LNCAP (cell line): ENCODE results near the gene LDB3.

Experiments used
- TF ChIP-seq, protein P1 (sequence below): fragments of 450-650 bp; IDR thresholded peaks from 2 replicates; pipeline ENCODE4 v1.5.1; 2017; ENCODE audit warnings: mild to moderate bottlenecking

The LDB3 gene

DNA sequence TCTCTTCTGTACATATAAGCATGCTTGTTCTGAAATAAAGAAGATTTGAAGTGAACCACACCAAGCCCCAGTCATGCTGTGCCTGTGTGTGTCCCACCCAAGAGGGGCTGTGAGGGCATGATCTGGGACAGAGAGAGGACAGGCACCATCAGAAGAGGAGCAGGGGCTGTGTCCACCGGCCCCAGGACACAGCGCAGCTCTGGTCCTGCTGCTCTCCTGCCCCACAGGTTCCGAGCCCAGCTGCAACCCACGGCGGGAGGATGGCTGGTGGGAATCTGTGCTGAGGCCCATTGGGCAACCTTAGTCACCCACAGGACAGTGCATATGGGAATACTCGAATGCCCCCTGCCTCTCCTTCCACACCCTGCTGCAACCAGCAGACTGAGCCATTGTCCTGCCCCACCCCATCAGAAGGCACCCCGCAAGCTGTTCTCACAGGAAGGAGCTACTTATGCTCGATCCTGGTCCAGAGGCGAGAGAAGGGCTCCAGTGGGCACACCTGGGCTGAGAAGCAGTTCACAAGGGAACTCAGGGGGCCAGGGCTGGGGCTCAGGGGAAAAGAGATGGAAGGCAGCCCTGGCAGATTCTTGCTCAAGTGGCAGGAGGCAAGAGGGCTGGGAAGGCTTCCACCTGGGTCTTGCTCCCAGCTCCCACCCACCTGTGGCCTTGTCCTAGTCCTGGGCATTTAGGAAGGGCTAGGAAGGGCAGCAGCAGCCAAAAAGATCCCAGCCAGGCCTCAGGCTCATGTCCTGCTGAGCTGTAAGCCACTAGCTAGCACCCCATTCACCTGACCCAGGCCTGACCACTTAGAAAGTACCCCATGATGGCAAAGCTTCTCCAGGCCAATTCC, 31.9 kb downstream of the LDB3 start:
- TF ChIP-seq, protein P1, sequence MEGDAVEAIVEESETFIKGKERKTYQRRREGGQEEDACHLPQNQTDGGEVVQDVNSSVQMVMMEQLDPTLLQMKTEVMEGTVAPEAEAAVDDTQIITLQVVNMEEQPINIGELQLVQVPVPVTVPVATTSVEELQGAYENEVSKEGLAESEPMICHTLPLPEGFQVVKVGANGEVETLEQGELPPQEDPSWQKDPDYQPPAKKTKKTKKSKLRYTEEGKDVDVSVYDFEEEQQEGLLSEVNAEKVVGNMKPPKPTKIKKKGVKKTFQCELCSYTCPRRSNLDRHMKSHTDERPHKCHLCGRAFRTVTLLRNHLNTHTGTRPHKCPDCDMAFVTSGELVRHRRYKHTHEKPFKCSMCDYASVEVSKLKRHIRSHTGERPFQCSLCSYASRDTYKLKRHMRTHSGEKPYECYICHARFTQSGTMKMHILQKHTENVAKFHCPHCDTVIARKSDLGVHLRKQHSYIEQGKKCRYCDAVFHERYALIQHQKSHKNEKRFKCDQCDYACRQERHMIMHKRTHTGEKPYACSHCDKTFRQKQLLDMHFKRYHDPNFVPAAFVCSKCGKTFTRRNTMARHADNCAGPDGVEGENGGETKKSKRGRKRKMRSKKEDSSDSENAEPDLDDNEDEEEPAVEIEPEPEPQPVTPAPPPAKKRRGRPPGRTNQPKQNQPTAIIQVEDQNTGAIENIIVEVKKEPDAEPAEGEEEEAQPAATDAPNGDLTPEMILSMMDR, result no peak

DNA sequence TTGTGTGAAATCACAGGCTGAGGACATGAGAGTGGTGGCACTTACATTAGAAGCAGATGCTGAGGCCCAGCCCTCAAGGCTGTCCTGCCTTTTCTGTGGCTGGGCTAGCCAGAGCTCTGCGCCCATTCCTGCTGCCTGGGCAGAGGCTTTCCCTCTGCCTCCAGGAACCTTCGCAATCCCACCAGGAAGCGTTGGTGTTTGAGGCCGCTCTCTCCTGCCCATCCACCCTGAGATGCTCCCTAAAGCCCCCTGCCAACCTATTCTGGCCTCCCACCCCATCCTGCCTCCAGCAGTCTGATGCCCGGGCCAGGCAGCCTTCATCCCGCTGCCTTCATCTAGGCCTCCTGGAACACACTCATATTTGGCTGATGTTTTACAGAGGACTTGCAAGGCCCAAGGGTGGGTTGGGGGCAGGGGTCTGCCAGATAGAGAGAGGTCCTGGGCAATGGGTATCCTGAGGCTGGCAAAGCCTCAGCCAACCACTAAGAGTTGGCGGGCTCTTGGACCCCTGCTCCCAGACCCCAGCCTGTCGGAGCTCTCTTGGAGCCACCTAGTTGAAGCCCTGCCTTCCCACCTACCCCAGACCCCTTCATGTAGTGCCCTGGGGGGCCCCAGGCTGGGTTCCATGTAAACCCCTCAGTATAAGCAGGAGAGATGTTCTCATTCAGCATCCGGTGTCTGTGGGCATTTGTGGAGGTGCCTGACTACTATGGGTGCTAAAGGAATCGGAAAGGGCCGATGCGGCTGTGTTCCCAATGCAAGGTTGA, 32.7 kb downstream of the LDB3 start:
- TF ChIP-seq, protein P1, result no peak

DNA sequence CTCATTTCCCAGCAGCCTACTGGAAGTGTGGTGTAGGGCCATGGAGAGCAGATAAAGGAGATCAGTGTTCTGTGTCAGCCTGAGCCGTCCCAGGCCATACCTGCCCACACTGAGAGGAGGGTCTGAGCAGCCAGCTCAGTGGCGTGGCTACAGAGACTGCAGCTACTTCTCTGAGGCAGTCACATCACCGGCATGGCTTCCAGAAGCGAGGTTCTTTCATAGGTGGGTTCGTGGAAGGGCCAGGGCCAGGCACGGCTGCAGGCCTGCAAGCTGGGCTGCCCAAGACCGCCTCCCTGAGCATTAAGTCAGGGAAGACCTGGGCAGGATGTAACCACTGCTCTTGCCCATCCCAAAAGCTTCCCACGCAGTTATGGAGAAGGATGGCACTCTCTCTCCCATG, 34.9 kb downstream of the LDB3 start:
- TF ChIP-seq, protein P1, result no peak

DNA sequence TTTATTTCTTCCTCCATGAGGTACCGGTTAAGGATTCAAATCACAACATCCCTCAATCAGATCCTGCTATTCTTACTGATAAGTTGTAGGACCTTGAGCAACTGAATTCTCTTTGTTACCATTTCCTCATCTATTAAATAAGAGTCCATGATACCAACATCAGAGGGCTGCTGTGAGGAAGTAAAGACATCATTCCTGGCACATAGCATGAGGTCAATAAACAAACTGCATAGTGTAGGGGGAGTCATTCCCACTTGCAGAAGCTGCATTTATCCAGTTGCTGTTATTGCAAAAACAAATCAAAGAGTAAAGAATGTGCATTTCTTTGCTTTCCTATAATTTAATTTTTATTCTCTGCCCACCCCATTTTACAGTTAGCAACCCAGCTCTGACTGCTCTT, 36.8 kb downstream of the LDB3 start:
- TF ChIP-seq, protein P1, result no peak

DNA sequence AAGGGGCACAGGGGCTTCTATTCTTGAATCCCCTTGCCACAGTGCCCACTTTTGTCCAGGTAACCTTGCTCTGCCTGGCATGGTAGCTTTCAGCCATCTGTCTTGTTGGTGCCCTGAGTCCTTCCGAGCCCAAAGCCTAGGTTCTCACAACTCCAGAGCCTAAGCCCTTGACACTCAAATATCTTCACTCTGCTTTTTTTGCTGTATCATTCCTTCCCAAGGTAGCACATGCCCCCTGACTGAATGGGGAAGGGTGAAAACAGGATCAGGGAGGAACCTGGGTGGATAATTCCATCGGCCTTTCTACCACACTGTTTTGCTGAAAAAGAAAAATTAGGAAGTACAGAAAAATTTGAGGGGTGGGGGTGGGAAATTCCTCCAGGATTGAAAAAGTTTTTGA, 37.6 kb downstream of the LDB3 start:
- TF ChIP-seq, protein P1, result no peak

DNA sequence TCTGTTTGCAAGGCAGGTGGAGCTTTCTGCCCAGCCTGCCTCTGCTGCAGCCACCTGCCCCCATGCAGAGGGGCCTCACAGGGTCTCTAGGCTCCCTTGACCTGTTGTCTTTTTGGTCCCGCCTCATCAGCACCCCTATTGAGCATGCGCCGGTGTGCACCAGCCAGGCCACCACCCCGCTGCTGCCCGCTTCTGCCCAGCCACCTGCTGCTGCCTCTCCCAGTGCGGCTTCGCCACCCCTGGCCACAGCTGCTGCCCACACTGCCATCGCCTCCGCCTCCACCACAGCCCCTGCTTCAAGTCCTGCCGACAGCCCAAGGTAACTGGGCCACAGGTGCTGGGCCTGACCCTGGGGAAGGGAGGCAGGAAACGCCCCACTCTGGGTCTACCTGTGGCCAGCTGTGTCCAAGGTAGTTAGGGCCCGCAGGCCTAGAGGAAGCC, 38.1 kb downstream of the LDB3 start:
- TF ChIP-seq, protein P1, result no peak

DNA sequence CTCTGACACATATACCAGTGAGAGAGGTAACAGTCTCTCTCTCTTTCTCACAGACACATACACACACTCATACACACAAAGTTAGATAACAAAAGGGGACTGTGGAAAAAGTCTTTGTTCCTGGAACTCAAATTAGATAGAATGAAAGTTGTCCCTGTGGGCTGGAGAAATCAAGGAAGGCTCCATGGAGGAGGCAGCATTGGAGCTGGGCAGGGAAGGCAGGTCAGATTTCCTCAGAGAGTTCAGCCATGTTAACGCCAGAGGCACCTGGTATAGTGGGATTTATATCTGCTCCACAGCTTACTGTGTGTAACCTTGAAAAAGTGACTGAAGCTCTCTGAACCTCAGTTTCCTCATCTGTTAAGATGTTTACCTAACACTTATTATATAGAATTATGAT, 38.7 kb downstream of the LDB3 start:
- TF ChIP-seq, protein P1, result no peak
